K562 (cell line): ENCODE measurements around the gene BRD7. TPM values are rescaled to one million over a fixed set of nuclear protein-coding genes. Genes with fewer than 3 reads are reported as not detected.
A peak's percentile ranks its signal among the peaks of the same experiment; 100 is the strongest.

ENCODE experiments used
- ATAC-seq: fragments of 200-7000 bp; cut with Tn5 transposase; 3 replicates; pipeline ENCODE4 v1.9.1; 2020; ENCODE audit warnings: moderate library complexity
- BruUV-seq: library from RNA; stranded (reverse); fragments of 400-500 nt; replicated peaks from 2 replicates; lab custom pipeline; 2021; lab: Mats Ljungman, UMichigan
- CTCF ChIA-PET: fragments of 300-600 bp; formaldehyde crosslinking; extraction: SDS; loops from one replicate; lab custom pipeline; 2021; ENCODE audit warnings: low intra/inter-chr PET ratio; lab: Yijun Ruan, JAX
- POLR2A ChIA-PET: fragments of 300-600, 350-650 bp; sonication (Branson Sonifier 250); formaldehyde crosslinking; extraction: SDS; loops from one replicate; lab custom pipeline; 2021; ENCODE audit warnings: antibody characterized with exemption, inconsistent platforms; lab: Yijun Ruan, JAX
- DNase-seq, 4 experiments: peaks; one replicate each; pipeline versions ENCODE4 v3.0.0 to v3.0.0-alpha.2; 2011 to 2018; ENCODE audit warnings: low spot score in 3 of 4, mixed read lengths in 3 of 4; ENCODE audit errors: extremely low read depth in 1 of 4
- FAIRE-seq: peaks from 2 replicates; lab custom pipeline; 2011; peaks lifted over from hg19 to GRCh38; lab: Jason Lieb, UNC
- H2AFZ ChIP-seq: 2 replicates; pipeline ENCODE4 v1.6.0; 2011; ENCODE audit warnings: low read depth, low read length, control low read depth, inconsistent platforms
- H3K27ac ChIP-seq: fragments of 200-600 bp; 3 replicates; pipeline ENCODE4 v1.8.0; 2011; ENCODE audit warnings: low read depth, mild to moderate bottlenecking, control low read depth, inconsistent platforms, low read length, moderate library complexity, mixed read lengths; ENCODE audit errors: extremely low read depth
- H3K27me3 ChIP-seq, 2 experiments: fragments of 300-600 bp in 1 of 2; 2 replicates in 1 of 2; 3 replicates in 1 of 2; pipeline versions ENCODE4 v1.6.0 to v1.8.0; 2011; ENCODE audit warnings: inconsistent platforms in 2 of 2, low read length in 2 of 2, mild to moderate bottlenecking in 1 of 2, mixed read lengths in 1 of 2, moderate library complexity in 1 of 2; ENCODE audit not compliant: control insufficient read depth in 2 of 2, insufficient read depth in 2 of 2
- H3K36me3 ChIP-seq: fragments of 300-600 bp; 3 replicates; pipeline ENCODE4 v1.8.0; 2011; ENCODE audit warnings: mild to moderate bottlenecking, low read length, inconsistent platforms; ENCODE audit not compliant: control insufficient read depth, insufficient read depth
- H3K4me1 ChIP-seq, 2 experiments: fragments of 200-600 bp in 1 of 2; replicated peaks in 1 of 2; 2 replicates in 1 of 2; 3 replicates in 1 of 2; pipeline versions ENCODE4 v1.5.1 to v1.8.0; 2011; ENCODE audit warnings: inconsistent platforms in 2 of 2, low read length in 2 of 2, mild to moderate bottlenecking in 1 of 2, mixed read lengths in 1 of 2, moderate library complexity in 1 of 2; ENCODE audit not compliant: control insufficient read depth in 2 of 2, insufficient read depth in 2 of 2
- H3K4me2 ChIP-seq: 2 replicates; pipeline ENCODE4 v1.6.1; 2011; ENCODE audit warnings: low read length, control low read depth, inconsistent platforms, mixed read lengths; ENCODE audit not compliant: insufficient read depth
- H3K4me3 ChIP-seq: fragments of 200-600 bp; sonication (generic), shearing (Covaris generic); 2 replicates; pipeline ENCODE4 v1.5.1; 2016; ENCODE audit warnings: control low read depth, inconsistent platforms
- H3K79me2 ChIP-seq: fragments of 200-600 bp; 3 replicates; pipeline ENCODE4 v1.8.0; 2011; ENCODE audit warnings: low read length, inconsistent platforms; ENCODE audit not compliant: control insufficient read depth, insufficient read depth
- H3K9ac ChIP-seq, 2 experiments: 2 replicates each; pipeline versions ENCODE4 v1.6.0 to v1.6.1; 2011; ENCODE audit warnings: low read depth in 2 of 2, low read length in 2 of 2, control low read depth in 1 of 2, inconsistent platforms in 1 of 2, mild to moderate bottlenecking in 1 of 2, mixed read lengths in 1 of 2; ENCODE audit not compliant: insufficient read depth in 1 of 2
- H3K9me1 ChIP-seq: one replicate; pipeline ENCODE4 v1.6.0; 2011; ENCODE audit warnings: inconsistent platforms, mild to moderate bottlenecking, low read length, moderate library complexity; ENCODE audit not compliant: control insufficient read depth, insufficient read depth
- H3K9me3 ChIP-seq: replicated peaks from 2 replicates; pipeline ENCODE4 v1.5.1; 2011; ENCODE audit warnings: low read depth, low read length, inconsistent platforms; ENCODE audit not compliant: control insufficient read depth, insufficient read depth
- H4K20me1 ChIP-seq: replicated peaks from 2 replicates; pipeline ENCODE4 v1.6.1; 2011; ENCODE audit warnings: low read length, inconsistent platforms, mixed read lengths; ENCODE audit not compliant: control insufficient read depth, insufficient read depth
- CBX1 ChIP-seq: sonication (generic); IDR thresholded peaks from 2 replicates; pipeline ENCODE4 v1.6.1; 2016; ENCODE audit warnings: antibody characterized with exemption, low read depth, mild to moderate bottlenecking
- GTF2A2 ChIP-seq: IDR thresholded peaks from 2 replicates; pipeline ENCODE4 v1.6.1; 2016; ENCODE audit warnings: mild to moderate bottlenecking, missing genetic modification characterization, missing compliant biosample characterization
- KLF16 ChIP-seq: IDR thresholded peaks from 2 replicates; pipeline ENCODE4 v1.6.1; 2016; ENCODE audit warnings: antibody characterized with exemption
- NFRKB ChIP-seq: fragments of 450-650 bp; IDR thresholded peaks from 2 replicates; pipeline ENCODE4 v1.6.1; 2016; ENCODE audit warnings: low read depth
- PRMT5 ChIP-seq: sonication (generic); formaldehyde crosslinking; IDR thresholded peaks from 2 replicates; pipeline ENCODE4 v1.5.0; 2020; ENCODE audit warnings: missing genetic modification reagents
- SUPT5H ChIP-seq: fragments of 450-650 bp; IDR thresholded peaks from 2 replicates; pipeline ENCODE4 v1.6.1; 2016
- TGIF2 ChIP-seq: sonication (generic); formaldehyde crosslinking; IDR thresholded peaks from 2 replicates; pipeline ENCODE4 v1.8.1; 2022; ENCODE audit warnings: mild to moderate bottlenecking, missing genetic modification reagents, moderate library complexity
- ZNF212 ChIP-seq: fragments of 450-650 bp; formaldehyde crosslinking; IDR thresholded peaks from 2 replicates; pipeline ENCODE4 v1.4.0; 2020; ENCODE audit warnings: mild to moderate bottlenecking
- ZNF354B ChIP-seq: fragments of 250-450 bp; sonication (Bioruptor Pico); IDR thresholded peaks from 2 replicates; pipeline ENCODE4 v1.4.0; 2020
- WGBS: fragments of 100-300 bp; shearing (Covaris generic); methylation state at CpG from one replicate; pipeline ENCODE4 v1.1.6; 2016; ENCODE audit warnings: low coverage, mixed read lengths; ENCODE audit not compliant: insufficient coverage; ENCODE audit errors: missing lambda C conversion rate; 5-methylcytosine and 5-hydroxymethylcytosine counted together
- in situ Hi-C: fragments of 300-500 bp; cut with MboI; formaldehyde crosslinking; loops from 4 replicates; pipeline ENCODE4 v1.15.0; 2018; ENCODE audit warnings: inconsistent platforms, mixed read lengths
- intact Hi-C: fragments of 100-400 bp; cut with micrococcal nuclease; formaldehyde crosslinking; loops from 2 replicates; pipeline ENCODE4 v1.14.2; 2022
- polyA plus RNA-seq, 8 experiments: library from polyadenylated mRNA; depleted of rRNA in 4 of 8; stranded (reverse) in 5 of 8; unstranded in 3 of 8; fragments of >200 nt; fragmentation: Nextera tagmentation in 2 of 8; fragmentation: Illumina TruSeq in 1 of 8; extraction: Ambion mirVana in 2 of 8; extraction: Trizol in 1 of 8; gene quantifications; 2 replicates each; pipeline versions ENCODE4 v1.2.1 to v1.2.3, GENCODE V29; 2011 to 2014; ENCODE audit warnings: inconsistent platforms in 1 of 8, missing spikeins in 1 of 8
- total RNA-seq, 7 experiments: library from RNA; depleted of rRNA in 6 of 7; stranded (reverse); fragments of >200 nt in 6 of 7; fragmentation: Illumina TruSeq in 2 of 7; extraction: Trizol in 2 of 7; gene quantifications; 2 replicates each; pipeline versions ENCODE4 v1.2.1 to v1.2.3, GENCODE V29; 2011 to 2021; ENCODE audit warnings: low replicate concordance in 1 of 7

Gene BRD7
- total and polyA plus RNA-seq, 9 of the 15 experiments (the other 6 are each of a cell fraction or from before 2014, with no cell fraction given), result 20.6 to 101 (median 68.7) TPM

DNA sequence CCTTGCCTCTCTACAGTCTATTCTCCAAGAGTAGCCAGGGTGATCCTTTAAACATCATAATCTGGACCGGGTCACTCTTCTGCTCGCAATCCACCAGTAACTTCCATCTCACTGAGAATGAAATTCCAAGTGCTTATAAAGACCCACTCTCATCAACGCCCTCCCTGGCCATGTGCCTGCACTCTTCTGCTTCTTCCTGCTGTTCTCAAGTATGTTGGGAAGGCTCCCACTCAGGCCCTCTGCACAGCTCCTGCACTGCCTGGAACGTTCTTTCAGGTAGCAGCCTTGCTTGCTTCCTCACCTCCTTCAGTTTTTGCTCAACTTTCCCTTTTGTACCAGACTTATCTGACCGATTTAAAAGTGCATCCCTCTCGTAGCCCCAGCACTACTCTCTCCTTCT lies 44.4 kb downstream of the BRD7 start:
- peaks cover 96% of the 10 kb centered on the region for H3K36me3 ChIP-seq
- DNase-seq, result no peak
- no peak overlapping the region for H3K9ac ChIP-seq
- H3K27ac ChIP-seq, result no peak overlapping the region
- WGBS, result 91% methylated on average over 6 of the region's 6 CpGs
- ATAC-seq, result no peak; the same call in 2 of the 3 replicates
- no TSS peak for BruUV-seq
- POLR2A ChIA-PET, result interaction anchor here (1.1 kb wide), 1 partner anchor 53 kb away, joined by 3 read pairs; no protein-coding TSS in a partner anchor
- H3K4me3 ChIP-seq, result no peak overlapping the region
- peaks cover 0 to 15% of the 10 kb centered on the region in 2 experiments; a peak in 2 of 5 replicates for H3K4me1 ChIP-seq
- no peaks in the 10 kb centered on the region for H3K27me3 ChIP-seq
- intact Hi-C loops, result loop anchor here (5.0 kb wide), 1 partner anchor 77 kb away; no protein-coding TSS in a partner anchor
- TF ChIP-seq ZNF354B, result no peak
- no peak for TF ChIP-seq ZNF212 (CRISPR knock-in tag)
- no peak for TF ChIP-seq NFRKB
- TF ChIP-seq GTF2A2, result no peak
- peak; percentile 40; the same call in 1 of the 2 replicates for TF ChIP-seq SUPT5H
- no peak for TF ChIP-seq PRMT5 (CRISPR knock-in tag)
- no peak for TF ChIP-seq CBX1
- no peak for TF ChIP-seq TGIF2 (CRISPR knock-in tag)
- TF ChIP-seq KLF16, result no peak
- H3K9me3 ChIP-seq, result no peaks in the 10 kb centered on the region
- no peaks in the 10 kb centered on the region for H3K9me1 ChIP-seq
- no peaks in the 10 kb centered on the region for H3K79me2 ChIP-seq
- 0 out of 2 replicates have a peak, but pooled peaks cover 6% of the 10 kb centered on the region for H4K20me1 ChIP-seq
- no peak overlapping the region for H2AFZ ChIP-seq
- CTCF ChIA-PET, result interaction anchor here (0.6 kb wide), 1 partner anchor 71 kb away, joined by 6 read pairs; no protein-coding TSS in a partner anchor
- in situ Hi-C loops, result no loop called here
- FAIRE-seq, result no peak
- H3K4me2 ChIP-seq, result no peak overlapping the region
